IPS-15b (cell line): ENCODE results near the gene ZNF462.

Source experiments
- H3K27me3 ChIP-seq: one replicate; pipeline ENCODE4 v1.6.1; 2013; ENCODE audit warnings: low read length; ENCODE audit not compliant: control insufficient read depth, insufficient read depth
- H3K36me3 ChIP-seq: one replicate; pipeline ENCODE4 v1.6.1; 2013; ENCODE audit warnings: low read length; ENCODE audit not compliant: control insufficient read depth, insufficient read depth
- H3K4me1 ChIP-seq: one replicate; pipeline ENCODE4 v1.6.1; 2013; ENCODE audit warnings: mild to moderate bottlenecking, low read length; ENCODE audit not compliant: control insufficient read depth, insufficient read depth
- H3K4me3 ChIP-seq: one replicate; pipeline ENCODE4 v1.5.1; 2013; ENCODE audit warnings: low read depth, low read length
- H3K9ac ChIP-seq: one replicate; pipeline ENCODE4 v1.6.1; 2013; ENCODE audit warnings: low read depth, mild to moderate bottlenecking, low read length
- H3K9me3 ChIP-seq: one replicate; pipeline ENCODE4 v1.6.1; 2013; ENCODE audit warnings: mild to moderate bottlenecking, low read length; ENCODE audit not compliant: control insufficient read depth, insufficient read depth

The ZNF462 gene

GRCh38 chr9:107036367-107036766 is 173.4 kb downstream of the ZNF462 start:
- no peak overlapping the region for H3K4me3 ChIP-seq
- H3K36me3 ChIP-seq, result no peaks in the 10 kb centered on the region
- no peaks in the 10 kb centered on the region for H3K27me3 ChIP-seq
- H3K9me3 ChIP-seq, result no peaks in the 10 kb centered on the region
- no peaks in the 10 kb centered on the region for H3K4me1 ChIP-seq
- H3K9ac ChIP-seq, result no peak overlapping the region

DNA sequence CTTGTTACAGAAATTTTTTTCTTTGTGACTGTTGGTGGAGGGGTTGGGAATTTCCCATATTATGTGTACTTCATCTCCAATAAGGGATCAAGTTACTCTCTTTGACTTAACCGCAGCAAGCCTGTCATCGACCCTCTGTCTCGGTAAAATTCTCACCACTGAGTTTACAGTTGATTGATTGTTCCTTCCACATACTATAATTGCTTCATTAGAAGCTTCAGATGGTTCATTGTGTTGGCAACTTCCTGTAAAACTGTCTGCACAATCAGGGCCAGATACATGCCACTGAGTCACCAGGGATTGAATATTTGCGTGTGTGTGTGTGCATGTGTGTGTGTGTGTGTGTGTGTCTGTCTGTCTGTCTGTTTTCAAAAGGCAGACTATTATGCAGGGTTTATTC is 176.6 kb downstream of the ZNF462 start:
- Histone ChIP-seq H3K36me3 (no peaks in the 10 kb centered on the region), H3K4me1 (no peaks in the 10 kb centered on the region), H3K4me3 (no peak overlapping the region), H3K27me3 (no peaks in the 10 kb centered on the region), H3K9ac (no peak overlapping the region), H3K9me3 (no peaks in the 10 kb centered on the region)

GRCh38 chr9:107042606-107043005 is 179.6 kb downstream of the ZNF462 start:
- Histone ChIP-seq H3K4me3 (no peak overlapping the region), H3K9ac (no peak overlapping the region), H3K9me3 (no peaks in the 10 kb centered on the region), H3K4me1 (no peaks in the 10 kb centered on the region), H3K27me3 (no peaks in the 10 kb centered on the region), H3K36me3 (no peaks in the 10 kb centered on the region)

- Histone ChIP-seq H3K4me1 (no peaks in the 10 kb centered on the region), H3K27me3 (no peaks in the 10 kb centered on the region), H3K9me3 (no peaks in the 10 kb centered on the region), H3K9ac (no peak overlapping the region), H3K36me3 (no peaks in the 10 kb centered on the region), H3K4me3 (no peak overlapping the region)
Measured at GRCh38 chr9:107043886-107044285, 180.9 kb downstream of the ZNF462 start.

DNA sequence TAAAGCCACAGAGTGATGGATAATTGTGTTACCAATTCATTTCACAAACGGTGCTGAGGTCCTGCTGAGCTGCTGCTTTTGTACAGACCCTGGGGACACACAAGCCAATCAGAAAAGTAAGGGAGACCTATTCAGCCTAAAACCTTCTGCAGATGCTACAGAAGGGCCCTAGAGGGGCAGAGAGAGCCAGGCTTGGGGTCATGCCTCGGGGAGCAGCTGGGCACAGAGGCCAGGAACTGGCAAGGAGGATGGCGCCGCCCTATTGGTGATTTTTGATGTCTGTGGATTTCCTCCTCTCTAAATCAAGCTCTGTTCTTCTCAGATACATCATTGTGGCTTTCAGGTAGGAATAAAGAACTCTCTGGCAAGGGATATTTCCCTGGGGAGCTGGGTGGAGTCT is 181.9 kb downstream of the ZNF462 start:
- Histone ChIP-seq H3K36me3 (no peaks in the 10 kb centered on the region), H3K27me3 (no peaks in the 10 kb centered on the region), H3K9me3 (no peaks in the 10 kb centered on the region), H3K4me3 (no peak overlapping the region), H3K9ac (no peak overlapping the region), H3K4me1 (no peaks in the 10 kb centered on the region)

DNA sequence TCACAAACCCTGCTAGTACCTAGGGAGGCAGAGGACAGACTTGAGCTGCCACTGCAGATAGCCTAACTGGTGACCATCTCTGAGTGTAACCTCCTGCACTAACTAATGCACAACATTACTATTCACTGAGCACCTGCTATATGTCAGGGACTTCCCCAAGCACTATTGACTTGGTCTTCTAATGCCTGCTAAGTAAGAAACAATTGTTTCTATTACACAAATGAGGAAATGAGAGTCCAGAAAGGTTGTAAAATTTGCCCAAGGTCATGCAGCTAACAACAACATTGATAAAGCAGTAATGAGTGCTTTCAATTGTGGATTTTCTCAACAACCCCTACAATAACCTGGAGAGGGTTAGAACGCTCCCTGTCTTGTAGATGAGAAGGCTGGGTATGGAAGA is 183.7 kb downstream of the ZNF462 start:
- no peak overlapping the region for H3K4me3 ChIP-seq
- H3K9me3 ChIP-seq, result no peaks in the 10 kb centered on the region
- peaks cover 2% of the 10 kb centered on the region for H3K4me1 ChIP-seq
- no peaks in the 10 kb centered on the region for H3K36me3 ChIP-seq
- no peak overlapping the region for H3K9ac ChIP-seq
- no peaks in the 10 kb centered on the region for H3K27me3 ChIP-seq

DNA sequence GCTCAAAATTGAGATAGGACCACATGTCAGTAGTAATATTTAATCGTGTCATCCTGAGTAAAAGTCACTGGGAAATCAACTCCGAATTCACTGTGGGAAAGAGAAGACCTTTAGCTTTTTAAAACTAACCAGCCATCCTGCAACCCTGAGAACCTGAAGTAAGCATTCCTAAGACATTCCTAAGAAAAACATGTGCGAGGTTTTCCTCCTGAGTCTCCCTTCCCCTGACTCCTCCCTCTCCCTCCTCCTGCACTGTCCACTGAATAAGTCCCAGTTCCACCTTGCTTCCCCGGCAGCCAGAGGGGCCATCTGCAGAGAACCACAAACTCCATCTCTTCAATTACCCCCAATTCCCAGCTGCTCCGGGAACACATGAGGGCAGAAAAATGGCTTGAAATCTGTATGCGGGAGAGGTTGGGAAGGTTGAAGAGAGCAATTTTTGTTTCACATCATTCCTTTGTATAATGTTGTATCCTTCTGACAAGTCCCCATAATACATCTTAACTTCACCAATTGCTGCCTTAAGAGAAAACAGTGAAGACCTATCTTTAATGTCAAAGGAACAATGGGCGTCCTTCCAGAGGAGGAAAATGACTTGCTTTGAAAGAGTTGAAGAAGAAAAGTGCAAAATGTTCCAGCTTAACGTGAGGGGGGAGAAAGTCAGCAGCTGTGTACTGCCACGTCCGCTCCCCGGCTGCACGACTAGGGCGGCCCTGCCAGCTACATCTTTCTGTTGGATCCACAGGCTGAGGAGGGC is 186.3 kb downstream of the ZNF462 start:
- Histone ChIP-seq H3K9me3 (no peaks in the 10 kb centered on the region), H3K27me3 (no peaks in the 10 kb centered on the region), H3K9ac (no peak overlapping the region), H3K4me3 (no peak overlapping the region), H3K4me1 (peaks cover 2% of the 10 kb centered on the region), H3K36me3 (no peaks in the 10 kb centered on the region)

DNA sequence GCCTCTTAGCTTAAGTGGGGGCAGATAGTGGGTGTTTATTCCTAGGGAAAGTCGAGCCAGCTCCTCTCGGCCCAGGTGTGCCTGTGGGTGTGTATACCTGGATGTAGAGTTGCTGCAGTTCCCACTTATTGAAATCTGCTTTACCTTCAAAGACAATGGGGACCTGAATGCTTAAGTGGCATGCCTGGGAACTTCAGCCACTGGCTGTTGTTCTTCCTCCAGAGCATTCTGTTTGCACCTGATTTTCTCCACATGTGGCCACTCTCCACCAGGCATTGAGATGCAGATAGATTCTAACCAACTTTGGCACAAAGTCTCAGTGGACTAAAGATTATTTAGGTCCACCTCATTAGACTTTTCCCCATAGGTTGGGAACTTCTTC is 186.8 kb downstream of the ZNF462 start:
- Histone ChIP-seq H3K4me1 (peaks cover 2% of the 10 kb centered on the region), H3K4me3 (no peak overlapping the region), H3K36me3 (no peaks in the 10 kb centered on the region), H3K27me3 (no peaks in the 10 kb centered on the region), H3K9ac (no peak overlapping the region), H3K9me3 (no peaks in the 10 kb centered on the region)

GRCh38 chr9:107051392-107051791 is 188.4 kb downstream of the ZNF462 start:
- Histone ChIP-seq H3K36me3 (no peaks in the 10 kb centered on the region), H3K27me3 (no peaks in the 10 kb centered on the region), H3K9ac (no peak overlapping the region), H3K4me3 (no peak overlapping the region), H3K9me3 (no peaks in the 10 kb centered on the region), H3K4me1 (peaks cover 2% of the 10 kb centered on the region)

- Histone ChIP-seq H3K36me3 (no peaks in the 10 kb centered on the region), H3K9me3 (no peaks in the 10 kb centered on the region), H3K9ac (no peak overlapping the region), H3K27me3 (no peaks in the 10 kb centered on the region), H3K4me3 (no peak overlapping the region), H3K4me1 (peaks cover 2% of the 10 kb centered on the region)
Measured at GRCh38 chr9:107054146-107054545, 191.2 kb downstream of the ZNF462 start.

DNA sequence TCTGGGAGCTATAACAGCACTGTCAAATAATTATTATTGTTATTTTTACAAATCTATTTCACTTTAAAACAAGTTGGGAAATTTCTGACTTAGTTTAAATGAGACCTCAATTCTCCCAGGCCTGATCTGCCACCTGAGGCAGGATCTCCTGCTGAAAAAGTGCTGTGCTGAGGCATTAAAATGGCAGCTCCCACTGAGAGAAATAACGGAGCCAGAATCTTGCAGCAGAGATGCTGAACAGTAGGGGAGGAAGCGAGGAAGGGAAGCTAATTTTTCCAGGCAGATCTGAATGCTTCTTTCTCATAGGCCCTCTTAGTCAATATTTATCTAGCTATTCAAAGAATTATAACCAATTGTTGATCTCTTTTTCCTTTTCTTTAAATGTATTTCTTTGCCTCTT is 196.3 kb downstream of the ZNF462 start:
- no peak overlapping the region for H3K4me3 ChIP-seq
- no peaks in the 10 kb centered on the region for H3K27me3 ChIP-seq
- H3K4me1 ChIP-seq, result no peaks in the 10 kb centered on the region
- H3K36me3 ChIP-seq, result no peaks in the 10 kb centered on the region
- no peaks in the 10 kb centered on the region for H3K9me3 ChIP-seq
- H3K9ac ChIP-seq, result no peak overlapping the region

- Histone ChIP-seq H3K36me3 (no peaks in the 10 kb centered on the region), H3K9me3 (no peaks in the 10 kb centered on the region), H3K9ac (no peak overlapping the region), H3K27me3 (no peaks in the 10 kb centered on the region), H3K4me3 (no peak overlapping the region), H3K4me1 (no peaks in the 10 kb centered on the region)
Measured at GRCh38 chr9:107060062-107060461, 197.1 kb downstream of the ZNF462 start.
